Cerebellar nuclear complex (tissue), 1 donor: ENCODE measurements around the gene A1CF.

Experiments
- DNase-seq, 2 experiments: peaks; one replicate each; lab custom pipeline; 2025; lab: John Stamatoyannopoulos, UW

Gene A1CF

DNA sequence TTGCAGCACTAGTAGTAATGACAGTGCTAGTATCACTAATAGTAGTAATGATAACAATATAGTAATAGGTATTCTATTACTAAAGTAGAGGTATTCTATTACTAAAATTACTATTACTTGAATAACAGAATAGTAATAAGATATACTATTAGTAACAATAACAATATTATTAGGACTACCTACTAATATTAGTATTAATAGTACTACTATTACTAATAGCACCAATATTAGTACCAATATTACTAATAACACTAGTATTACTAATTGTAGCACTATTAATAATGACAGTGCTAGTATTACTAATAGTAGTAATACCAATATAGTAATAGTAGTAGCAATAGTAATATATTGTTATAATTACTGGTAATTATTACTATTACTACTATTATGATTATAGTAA is 24.1 kb downstream of the A1CF start:
- no peak for DNase-seq

DNA sequence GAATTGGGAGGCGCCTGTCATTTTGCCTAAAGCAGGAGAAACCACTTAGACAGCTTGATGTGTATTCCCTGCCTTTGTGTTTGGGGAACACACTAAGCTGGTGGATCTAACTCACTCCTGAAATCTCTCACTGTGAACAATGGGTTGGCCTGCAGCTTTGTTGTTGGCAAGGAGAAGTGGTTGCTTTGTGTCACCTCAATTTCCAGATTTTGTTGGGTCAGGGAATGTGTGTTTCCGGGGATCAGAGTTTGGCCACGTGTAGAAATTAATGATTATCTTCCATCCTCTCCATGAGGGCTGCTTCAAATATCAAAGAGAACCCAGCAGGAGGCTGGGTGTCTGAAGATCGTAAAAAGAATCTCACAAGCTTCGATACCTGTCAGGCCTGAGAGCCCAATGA is 27.8 kb downstream of the A1CF start:
- no peak for DNase-seq

DNA sequence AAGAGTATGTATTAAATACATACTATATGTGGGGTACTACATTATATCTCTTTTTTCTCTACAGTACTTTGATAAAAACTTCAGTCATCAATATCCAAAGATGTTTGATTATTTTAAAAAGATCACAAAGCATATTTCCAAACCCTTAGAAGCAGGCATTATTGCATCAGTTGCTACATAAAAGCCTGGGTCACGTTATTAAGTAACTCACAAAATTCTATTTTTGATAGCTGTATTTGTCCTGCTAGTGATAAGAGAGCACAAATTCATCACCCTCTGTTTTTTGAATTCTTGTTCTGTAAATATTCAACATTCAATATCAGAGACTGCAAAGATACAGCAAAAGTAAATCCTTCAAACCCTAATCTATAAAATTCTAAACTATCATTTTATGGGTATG is 30.0 kb downstream of the A1CF start:
- DNase-seq: no peak

DNA sequence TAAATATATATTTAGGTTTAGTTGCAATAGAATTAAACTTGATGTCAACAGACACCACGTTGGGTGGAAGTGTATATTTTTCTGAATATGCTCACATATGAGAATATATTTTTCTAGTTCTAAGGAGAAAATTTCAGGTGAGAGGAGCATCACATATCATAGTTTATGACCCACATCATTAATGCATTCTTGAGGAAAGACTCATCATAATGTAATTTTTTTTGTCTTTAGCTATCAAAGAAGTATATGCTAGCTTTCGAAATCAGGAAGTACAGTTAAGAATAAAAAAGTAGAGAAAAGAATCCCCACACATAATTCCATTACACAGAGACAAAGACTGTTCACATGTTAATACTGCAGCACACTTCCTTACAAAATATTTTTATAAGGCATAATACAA is 30.4 kb downstream of the A1CF start:
- no peak for DNase-seq

DNA sequence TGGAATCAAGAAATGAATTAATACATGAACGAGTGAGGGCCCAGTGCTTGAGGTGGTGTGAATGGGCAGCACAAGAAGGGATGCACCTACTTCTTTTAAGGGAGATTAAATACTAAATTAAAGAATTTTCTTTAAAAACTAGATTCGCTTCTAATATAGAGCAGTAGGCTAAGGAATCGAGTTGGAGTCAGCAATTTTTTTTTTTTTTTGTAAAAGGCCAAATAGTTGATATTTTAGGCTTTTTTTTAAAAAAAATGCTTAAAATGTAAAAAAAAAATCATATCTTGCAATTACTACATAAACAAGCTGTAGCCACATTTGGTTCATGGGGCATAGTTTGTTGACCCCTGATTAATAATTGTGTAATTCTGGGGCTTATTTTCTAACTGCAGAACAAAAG is 31.9 kb downstream of the A1CF start:
- no peak for DNase-seq

DNA sequence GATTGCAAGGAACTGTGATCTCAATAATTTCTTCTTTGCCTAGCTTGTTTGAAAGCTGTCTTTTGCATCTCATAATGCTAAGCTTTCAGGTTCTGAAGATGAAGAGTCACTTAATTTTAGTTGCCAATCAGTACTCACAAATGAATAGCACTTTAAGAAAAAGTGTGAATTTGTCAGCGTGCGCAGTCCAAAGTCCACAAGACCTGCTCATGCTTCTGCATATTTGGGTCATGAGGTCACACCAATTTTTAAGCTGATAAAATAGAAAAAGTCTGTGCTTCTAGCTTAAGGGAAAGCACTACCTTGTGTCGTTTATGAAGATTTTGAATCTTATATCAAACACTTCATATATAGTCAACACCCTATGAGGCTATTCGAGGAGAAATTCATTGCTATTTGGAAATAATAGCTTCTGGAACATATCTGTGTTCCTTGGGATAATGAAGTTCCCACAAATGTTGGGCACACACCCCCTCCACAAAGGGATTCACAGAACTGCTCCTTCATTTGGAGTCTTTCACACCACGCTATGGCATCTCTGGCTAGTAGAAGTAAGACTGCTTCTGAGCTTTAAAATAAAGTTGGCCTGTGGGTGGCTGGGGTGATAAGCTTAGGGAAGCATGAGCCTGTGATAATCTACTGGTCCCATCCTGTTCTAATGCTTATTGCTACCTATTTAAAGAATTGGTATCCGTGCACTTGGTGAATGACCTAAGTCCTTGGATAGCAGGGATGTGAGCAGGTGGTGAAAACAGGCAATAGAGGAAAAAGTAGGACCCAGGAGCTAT is 33.3 kb downstream of the A1CF start:
- DNase-seq: no peak

DNA sequence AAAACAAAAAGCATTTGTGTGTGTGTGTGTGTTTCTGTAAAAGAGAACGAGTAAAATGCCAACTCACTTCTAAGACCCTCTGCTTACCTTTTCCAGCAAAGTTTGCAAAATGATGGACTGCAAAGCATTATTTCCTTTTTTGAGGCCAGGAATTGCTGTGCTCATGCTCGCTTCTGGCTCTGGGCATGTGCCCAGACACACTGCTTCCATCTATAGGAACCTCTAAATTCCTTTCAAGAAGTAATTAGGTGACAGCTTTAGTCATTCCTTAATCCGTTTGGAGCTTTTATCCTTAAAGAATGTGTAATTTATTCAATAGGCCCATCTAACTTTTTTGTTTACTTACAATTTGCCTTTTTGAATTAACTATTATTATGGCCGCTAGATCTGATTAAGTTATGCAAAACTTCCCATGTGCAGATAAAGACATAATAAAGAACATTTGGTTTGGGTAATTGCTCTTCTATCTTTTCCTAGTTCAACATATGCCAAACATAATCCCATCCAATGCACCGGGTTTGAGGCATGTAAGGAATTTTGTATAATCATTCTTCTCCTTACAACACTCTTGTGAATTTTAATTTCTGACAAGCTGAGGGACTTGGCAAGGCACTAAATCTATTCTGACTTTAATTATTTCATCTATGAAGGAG is 34.7 kb downstream of the A1CF start:
- no peak for DNase-seq

DNA sequence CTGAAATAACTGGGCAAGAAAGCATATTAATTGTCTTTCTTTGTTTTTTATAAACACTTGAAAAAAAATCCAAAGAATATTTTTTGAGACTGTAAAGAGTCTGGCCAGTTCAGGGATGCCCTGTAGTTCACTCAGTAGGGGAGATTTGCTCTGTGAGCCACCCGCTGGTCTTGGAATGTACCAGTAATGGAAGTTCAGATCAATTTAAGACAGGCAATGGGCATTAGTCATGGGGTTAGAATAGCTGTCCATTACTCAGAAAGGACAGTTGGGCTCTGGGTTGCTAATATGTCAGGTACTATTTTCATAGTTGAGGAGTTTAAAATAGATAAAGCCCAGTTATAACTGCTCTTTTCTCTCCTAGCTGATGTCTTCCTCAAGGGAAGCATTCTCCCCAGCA is 38.7 kb downstream of the A1CF start:
- DNase-seq: no peak

DNA sequence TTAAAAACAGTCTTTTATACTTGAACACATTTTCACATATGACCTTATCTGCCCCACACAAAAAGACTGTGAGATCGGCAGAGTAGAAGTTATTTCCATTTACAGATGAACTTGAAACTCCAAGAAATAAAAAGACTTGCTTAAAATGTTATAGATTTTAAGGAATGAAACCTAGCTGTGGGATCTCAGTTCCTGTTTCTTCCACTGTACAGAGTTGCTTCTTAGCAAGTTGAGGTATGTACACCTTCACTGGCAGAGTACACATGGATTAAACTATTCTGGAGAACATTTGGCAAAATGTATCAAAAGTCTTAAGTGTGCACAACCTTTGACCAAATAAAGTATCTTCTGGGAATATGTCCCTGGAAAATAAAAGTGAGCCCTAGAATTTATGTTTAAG is 48.3 kb downstream of the A1CF start:
- DNase-seq: no peak

DNA sequence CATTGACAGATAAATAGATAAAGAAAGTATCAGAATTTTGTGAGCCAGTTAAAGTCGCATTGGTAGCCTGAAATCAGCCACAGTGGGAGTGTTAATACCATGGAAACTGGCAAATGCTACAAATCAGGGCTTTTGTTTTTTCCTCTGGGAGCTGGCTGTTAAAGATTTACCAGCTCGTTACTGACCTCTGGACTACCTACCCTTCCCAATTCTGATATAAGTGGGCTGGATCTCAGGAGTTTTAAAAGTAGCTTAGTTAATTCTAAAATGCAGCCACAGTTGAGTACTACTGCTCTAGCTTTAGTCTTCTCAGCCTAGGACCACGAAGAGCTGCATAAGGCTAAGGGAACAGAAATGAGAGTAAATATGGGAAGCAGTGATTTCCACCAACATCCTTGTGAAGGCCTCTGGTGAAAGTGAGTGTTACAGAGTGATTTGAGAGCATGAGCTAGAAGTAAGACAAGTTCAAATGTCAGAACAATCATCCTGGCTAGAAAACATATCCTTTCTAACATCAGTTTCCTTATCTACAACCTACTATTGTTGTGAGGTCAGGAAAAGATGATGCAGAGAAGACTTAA is 53.2 kb downstream of the A1CF start:
- DNase-seq: no peak

DNA sequence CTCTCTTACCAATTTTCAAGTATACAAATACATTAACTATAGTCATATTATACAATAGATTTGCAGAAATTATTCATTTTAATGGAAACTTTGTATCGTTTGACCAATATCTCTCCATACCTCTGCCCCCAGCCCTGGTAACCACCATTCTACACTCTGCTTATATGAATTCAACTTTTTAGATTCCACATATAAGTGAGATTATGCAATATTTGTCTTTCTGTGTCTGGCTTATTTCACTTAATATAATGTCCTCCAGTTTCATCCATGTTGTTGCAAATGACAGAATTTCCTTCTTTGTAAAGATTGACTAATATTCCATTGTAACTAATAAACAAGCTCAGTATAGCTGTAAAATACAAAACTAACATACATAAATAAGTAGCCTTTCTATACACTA is 55.4 kb downstream of the A1CF start:
- DNase-seq: no peak

DNA sequence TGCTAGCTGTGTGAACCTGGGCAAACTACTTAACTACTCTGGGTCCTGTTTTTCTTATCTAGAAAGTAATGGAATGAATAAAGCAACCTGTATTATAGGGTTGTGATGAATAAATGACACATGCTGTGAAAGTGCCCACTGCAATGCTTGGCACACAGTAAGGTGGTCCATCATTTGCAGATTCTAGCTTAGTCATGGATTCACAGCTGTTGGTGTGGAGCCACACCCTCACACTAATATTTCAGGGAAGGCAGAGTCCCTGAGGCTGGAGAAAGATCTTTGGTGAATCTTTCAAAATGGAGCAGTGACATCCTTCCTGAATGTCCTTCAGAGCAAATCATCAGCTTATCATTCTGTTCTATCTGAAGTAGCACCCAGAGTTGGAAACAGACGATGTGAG is 60.6 kb downstream of the A1CF start:
- DNase-seq: no peak

DNA sequence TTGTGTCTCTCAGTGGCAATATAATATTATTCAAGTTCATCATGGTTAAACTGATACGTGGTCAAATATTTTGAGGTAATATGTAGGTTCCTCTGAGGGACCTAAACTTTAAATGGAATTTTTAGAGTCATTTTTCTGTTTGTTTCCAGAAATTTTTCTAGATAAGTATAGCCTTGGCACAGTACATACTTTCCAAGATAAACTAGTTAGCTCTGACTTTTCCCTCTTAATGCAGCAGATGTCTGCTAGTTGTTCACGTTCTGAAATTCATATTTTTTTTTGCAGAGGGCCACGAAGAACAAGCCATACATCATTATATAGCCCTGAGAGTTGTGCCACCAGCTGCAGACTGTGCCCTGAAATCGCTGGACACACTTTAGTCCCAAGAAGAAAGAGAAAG is 61.6 kb downstream of the A1CF start:
- no peak for DNase-seq

DNA sequence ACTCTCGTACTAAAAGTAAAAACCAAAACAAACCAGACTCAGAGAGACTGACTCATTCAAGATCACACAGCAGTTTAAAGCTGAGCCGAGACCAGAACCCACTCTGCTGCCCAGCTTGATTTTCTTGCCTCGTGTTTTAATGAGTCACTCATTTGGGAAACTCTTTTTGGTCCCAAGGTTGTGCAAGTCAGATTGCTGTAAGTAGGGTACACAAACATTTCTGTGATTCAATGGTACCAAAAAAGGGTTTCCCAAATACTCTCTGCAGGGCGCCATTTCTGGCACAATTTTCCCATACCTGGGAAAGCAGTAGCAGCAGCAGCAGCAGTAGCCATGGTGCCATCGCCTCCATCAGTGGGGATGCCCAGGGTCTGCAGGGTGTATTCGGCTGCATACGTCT is 75.8 kb downstream of the A1CF start:
- no peak for DNase-seq

DNA sequence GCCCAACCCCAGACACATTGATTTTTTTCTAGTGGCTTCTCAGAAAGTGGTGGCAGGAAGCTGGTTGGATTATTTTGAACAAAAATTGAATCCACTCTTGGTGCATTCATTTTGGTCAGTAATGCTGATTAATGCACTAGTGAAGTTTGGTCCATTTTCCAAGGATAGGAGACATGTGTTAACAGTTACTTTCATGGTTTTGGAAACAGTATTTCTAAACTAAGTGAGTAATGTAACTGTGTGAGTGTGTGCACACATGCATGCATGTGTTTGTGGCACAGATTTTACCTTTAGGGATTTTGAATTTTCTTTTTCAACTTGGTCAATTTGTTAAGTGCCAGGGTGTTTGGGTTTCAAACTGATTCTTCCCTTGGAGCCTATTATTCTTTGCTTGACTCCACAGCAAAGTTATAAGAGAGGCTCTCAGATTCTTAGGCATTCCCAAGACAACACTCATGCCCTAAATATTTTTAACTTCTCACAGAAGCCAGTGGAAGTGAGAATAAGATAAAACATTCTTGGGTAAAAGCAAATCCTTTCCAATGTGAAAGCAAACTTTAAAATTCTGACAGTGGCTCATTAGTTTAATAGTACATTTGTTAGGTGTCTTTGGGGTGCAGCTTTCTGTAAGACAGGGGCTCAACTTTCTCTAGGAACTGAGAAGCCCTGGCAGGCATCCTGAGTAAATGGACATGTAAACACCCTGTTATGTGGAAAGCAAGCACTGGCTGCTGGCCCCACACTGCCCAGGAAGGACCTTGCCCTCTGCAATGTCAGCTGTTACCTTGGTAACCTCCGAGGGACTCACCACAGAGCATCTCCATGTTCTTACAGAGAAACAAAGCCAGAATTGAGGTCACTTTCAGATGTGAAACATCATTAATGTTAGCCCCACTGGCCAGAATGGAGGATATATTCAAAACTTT is 77.3 kb downstream of the A1CF start:
- no peak for DNase-seq

DNA sequence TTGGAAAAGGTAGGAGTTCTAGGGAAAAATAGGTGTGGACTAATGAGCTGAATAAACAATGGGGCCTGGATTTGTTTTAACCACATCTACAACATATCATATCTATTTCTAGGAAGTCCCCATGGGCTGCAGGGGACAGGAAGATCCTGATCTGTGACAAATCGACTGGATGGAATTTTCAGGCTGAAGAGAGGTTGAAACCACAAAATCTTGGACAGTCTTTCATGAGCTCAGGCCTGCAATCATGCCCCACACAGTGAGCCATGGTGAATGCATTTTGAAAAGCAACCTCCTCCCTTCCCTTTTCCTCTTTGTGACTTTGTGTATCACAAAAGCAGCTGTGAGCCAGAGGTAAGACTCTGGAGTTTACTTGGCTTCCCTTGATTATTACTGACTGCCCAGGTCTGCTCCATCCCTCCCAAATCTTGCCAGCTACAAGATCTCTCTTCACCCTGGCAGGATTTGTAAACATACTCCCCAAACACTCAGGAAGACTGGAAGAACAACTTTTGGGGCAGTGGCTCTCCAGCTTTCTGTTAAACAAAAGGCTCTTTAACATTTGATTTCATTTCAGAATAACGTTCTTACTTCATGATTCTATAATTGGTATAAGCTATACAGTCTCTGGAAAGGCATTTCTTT is 79.3 kb downstream of the A1CF start:
- DNase-seq: no peak

DNA sequence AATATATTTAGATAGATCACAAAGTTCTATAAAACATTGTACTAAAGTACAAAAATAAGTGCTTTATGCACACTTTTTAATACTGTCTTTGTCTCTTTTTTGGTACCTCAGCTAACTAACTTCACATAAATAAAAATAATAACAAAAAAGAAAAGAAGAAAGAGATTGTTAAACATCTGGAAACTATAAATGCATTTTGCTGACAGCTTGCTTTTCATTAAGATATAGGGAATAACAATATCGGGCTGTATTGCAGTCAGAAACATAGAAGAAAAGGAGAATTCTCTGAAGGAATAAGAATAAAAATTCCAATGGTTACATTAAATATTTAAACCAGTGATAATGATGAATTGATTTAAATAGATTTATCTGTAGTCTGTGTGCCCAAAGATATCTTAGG is 85.8 kb downstream of the A1CF start:
- no peak for DNase-seq

DNA sequence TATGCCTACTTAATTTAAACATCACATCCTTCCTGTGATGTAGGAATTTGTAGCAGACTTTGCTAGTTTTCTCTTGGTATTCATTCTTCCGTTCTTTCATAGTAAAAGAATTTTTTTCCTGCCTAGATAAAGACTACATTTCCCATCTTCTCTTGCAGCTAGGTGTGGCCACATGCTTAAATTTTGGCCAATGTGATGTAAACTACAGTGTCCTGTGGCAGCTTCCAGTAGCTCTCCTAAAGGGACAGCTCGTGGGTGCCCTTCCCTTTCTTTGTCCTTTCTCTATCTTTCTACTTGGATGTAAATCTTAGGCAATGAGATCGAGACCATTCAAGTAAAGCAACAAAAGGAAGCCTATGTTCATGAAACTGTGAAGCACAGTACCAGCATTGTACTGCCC is 87.1 kb downstream of the A1CF start:
- DNase-seq: no peak

DNA sequence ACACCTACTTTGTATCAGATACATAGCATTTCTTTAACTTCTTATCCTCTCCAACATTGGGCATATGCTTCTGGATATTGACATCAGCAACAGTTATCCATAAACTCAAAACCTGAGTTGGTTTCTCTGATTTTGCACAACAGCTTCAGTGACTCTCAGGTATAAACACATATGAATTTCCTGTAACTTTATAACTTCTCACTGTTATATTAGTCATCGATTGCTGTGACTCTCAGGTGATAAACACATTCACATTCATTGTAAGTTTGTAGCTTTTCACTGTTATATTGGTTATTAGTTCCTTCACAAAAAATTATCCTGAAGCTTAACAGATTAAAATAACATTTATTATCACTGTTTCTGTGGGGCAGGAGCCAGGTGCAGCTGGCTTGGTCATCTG is 88.7 kb downstream of the A1CF start:
- DNase-seq: no peak

DNA sequence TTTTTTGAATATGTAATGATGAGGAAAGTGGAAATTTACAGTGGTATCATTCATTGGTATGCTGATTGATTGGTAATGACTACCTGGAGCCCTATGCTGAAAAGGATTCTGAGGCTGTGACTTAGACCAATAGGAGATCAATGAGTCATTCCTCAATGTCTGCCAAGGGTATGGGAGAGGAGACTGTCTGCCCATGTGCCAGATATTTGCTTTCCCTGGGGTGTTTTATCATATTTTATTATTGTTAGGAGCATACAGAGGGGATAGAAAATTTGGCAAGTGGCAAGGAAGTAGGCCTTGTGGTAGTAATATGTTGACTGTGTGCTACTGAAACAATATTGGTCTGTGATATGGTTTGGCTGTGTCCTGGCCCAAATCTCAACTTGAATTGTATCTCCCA is 90.9 kb downstream of the A1CF start:
- DNase-seq: no peak

DNA sequence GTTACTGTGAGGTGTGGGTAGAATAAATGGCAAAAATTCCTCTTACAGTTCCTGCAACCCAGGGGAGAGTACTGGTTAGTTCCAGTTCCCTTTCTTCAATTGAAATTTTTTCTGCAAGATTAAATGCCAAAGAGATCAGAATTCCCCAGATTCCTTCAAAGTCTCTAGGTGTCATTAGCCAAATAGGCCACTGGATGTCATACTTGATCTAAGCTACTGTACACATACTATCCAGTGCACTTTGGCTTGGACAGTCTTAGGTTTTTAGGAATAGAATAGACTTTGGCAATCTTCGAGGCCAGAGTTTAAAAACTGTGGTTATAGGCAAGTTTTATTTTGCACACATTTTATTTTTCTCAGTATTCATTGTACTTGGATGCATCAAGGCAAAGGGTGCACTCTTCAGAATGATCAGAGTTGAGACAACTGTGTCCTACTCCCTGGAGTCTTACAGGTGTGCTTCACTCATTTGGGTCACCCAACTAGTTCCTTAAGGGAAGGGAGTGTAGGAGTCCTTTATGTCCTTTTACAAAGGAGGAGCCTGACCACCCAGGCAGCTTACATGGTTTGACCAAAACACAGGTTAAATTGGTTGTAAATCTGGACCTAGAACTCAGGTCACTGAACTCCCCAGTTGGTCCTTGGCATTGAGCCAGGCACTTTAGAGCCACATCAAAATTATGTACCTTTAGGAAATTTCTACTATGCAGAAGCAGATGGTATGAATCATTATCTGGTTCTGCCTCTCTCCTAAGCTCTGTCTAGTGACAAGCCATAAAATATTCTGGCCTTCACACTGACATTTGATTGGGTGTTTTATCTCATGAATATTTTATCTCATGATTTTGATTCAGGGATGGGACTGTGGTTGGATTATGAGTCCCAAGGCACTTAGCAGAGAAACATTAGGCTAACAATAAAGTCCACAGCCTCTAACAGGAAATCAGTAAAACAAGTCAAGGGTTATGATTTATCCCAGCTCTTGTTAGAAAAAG is 96.2 kb downstream of the A1CF start:
- no peak for DNase-seq
